Tibial artery (tissue), 4 donors: ENCODE results near the gene ZNF330.

ENCODE experiments used
- DNase-seq, 2 donors: peaks; one replicate each; pipeline ENCODE4 v3.0.0-alpha.2; 2019
- H3K27ac ChIP-seq, 2 donors: fragments of 200-600 bp; sonication (generic) in 1 of 2; 1 replicate in 1 of 2; 2 replicates in 1 of 2; pipeline ENCODE4 v1.5.1; 2018 to 2019; ENCODE audit warnings: mild to moderate bottlenecking in 1 of 2
- H3K27me3 ChIP-seq, 2 donors: fragments of 200-600 bp; sonication (generic) in 1 of 2; one replicate each; pipeline versions ENCODE4 v1.5.1 to v1.6.0; 2016 to 2019
- H3K36me3 ChIP-seq, 3 donors: fragments of 200-600 bp; sonication (generic) in 2 of 3; one replicate each; pipeline ENCODE4 v1.5.1; 2016 to 2019; ENCODE audit warnings: mild to moderate bottlenecking in 2 of 3
- H3K4me1 ChIP-seq, 4 donors: fragments of 200-600 bp; sonication (generic) in 2 of 4; 1 replicate in 3 of 4; 2 replicates in 1 of 4; pipeline ENCODE4 v1.5.1; 2016 to 2019
- H3K4me3 ChIP-seq, 2 donors: fragments of 200-600 bp; sonication (generic) in 1 of 2; 1 replicate in 1 of 2; 2 replicates in 1 of 2; pipeline ENCODE4 v1.5.1; 2018 to 2019; ENCODE audit warnings: mild to moderate bottlenecking in 2 of 2
- H3K9me3 ChIP-seq, 3 donors: fragments of 200-600 bp; sonication (generic) in 1 of 3; one replicate each; pipeline ENCODE4 v1.5.1; 2016 to 2019
- CTCF ChIP-seq, 2 experiments: fragments of 200-600 bp in 1 of 2; fragments of 450-650 bp in 1 of 2; IDR thresholded peaks; one replicate each; pipeline ENCODE4 v1.5.1; 2017 to 2019; ENCODE audit warnings: antibody characterized with exemption in 2 of 2, mild to moderate bottlenecking in 1 of 2, moderate library complexity in 1 of 2
- intact Hi-C: fragments of 100-400 bp; cut with DNase I; formaldehyde crosslinking; loops from one replicate; pipeline ENCODE4 v1.15.0; 2023; ENCODE audit warnings: low total_unique reads

ZNF330 gene

GRCh38 chr4:141247430-141247780 is 26.7 kb downstream of the ZNF330 start:
- Histone ChIP-seq H3K4me3 (no peak overlapping the region), H3K27ac (no peak overlapping the region), H3K9me3 (no peaks in the 10 kb centered on the region), H3K36me3 (no peaks in the 10 kb centered on the region), H3K27me3 (no peaks in the 10 kb centered on the region), H3K4me1 (peaks cover 0 to 24% (median 1%) of the 10 kb centered on the region in 4 donors)
- intact Hi-C loops = no loop called here
- TF ChIP-seq CTCF (IDR thresholded peaks at IDR 0.05) = no peak
- no peak for DNase-seq

- Histone ChIP-seq H3K36me3 (no peaks in the 10 kb centered on the region), H3K27me3 (no peaks in the 10 kb centered on the region), H3K4me1 (peaks cover 0 to 24% (median 1%) of the 10 kb centered on the region in 4 donors), H3K4me3 (no peak overlapping the region), H3K9me3 (no peaks in the 10 kb centered on the region), H3K27ac (no peak overlapping the region)
- DNase-seq = no peak
- TF ChIP-seq CTCF (IDR thresholded peaks at IDR 0.05) = no peak
- intact Hi-C loops = no loop called here
Measured at GRCh38 chr4:141248029-141248428, 27.3 kb downstream of the ZNF330 start.

GRCh38 chr4:141248486-141248885 is 27.8 kb downstream of the ZNF330 start:
- DNase-seq = no peak
- no peak for TF ChIP-seq CTCF (IDR thresholded peaks at IDR 0.05)
- intact Hi-C loops = no loop called here
- Histone ChIP-seq H3K36me3 (no peaks in the 10 kb centered on the region), H3K9me3 (no peaks in the 10 kb centered on the region), H3K4me3 (no peak overlapping the region), H3K27me3 (no peaks in the 10 kb centered on the region), H3K27ac (no peak overlapping the region), H3K4me1 (peaks cover 0 to 24% (median 1%) of the 10 kb centered on the region in 4 donors)

GRCh38 chr4:141254326-141254725 is 33.6 kb downstream of the ZNF330 start:
- no peaks in the 10 kb centered on the region for H3K9me3 ChIP-seq
- H3K4me1 ChIP-seq = no peaks in the 10 kb centered on the region
- intact Hi-C loops = no loop called here
- no peak for DNase-seq
- no peaks in the 10 kb centered on the region for H3K36me3 ChIP-seq
- TF ChIP-seq CTCF (IDR thresholded peaks at IDR 0.05) = no peak
- H3K4me3 ChIP-seq = no peak overlapping the region
- H3K27me3 ChIP-seq = no peaks in the 10 kb centered on the region
- no peak overlapping the region for H3K27ac ChIP-seq

- H3K27me3 ChIP-seq = no peaks in the 10 kb centered on the region
- H3K4me1 ChIP-seq = no peaks in the 10 kb centered on the region
- H3K36me3 ChIP-seq = no peaks in the 10 kb centered on the region
- intact Hi-C loops = no loop called here
- H3K4me3 ChIP-seq = no peak overlapping the region
- no peaks in the 10 kb centered on the region for H3K9me3 ChIP-seq
- no peak overlapping the region for H3K27ac ChIP-seq
- TF ChIP-seq CTCF (IDR thresholded peaks at IDR 0.05) = no peak
- DNase-seq = no peak
Measured at GRCh38 chr4:141255016-141255415, 34.3 kb downstream of the ZNF330 start.

GRCh38 chr4:141258558-141258957 is 37.9 kb downstream of the ZNF330 start:
- H3K36me3 ChIP-seq = no peaks in the 10 kb centered on the region
- intact Hi-C loops = no loop called here
- no peaks in the 10 kb centered on the region for H3K27me3 ChIP-seq
- H3K9me3 ChIP-seq = no peaks in the 10 kb centered on the region
- no peaks in the 10 kb centered on the region for H3K4me1 ChIP-seq
- no peak overlapping the region for H3K4me3 ChIP-seq
- DNase-seq = no peak
- H3K27ac ChIP-seq = no peak overlapping the region
- TF ChIP-seq CTCF (IDR thresholded peaks at IDR 0.05) = no peak
